Muscle of back (tissue), 11 donors: ENCODE results near the gene SLC25A10. TPM values are rescaled to one million over a fixed set of nuclear protein-coding genes. Genes with fewer than 3 reads are reported as not detected.
A peak's percentile ranks its signal among the peaks of the same experiment; 100 is the strongest.
"Not testable (repeated sequence)": the region's sequence is repeated elsewhere in the genome, so short reads cannot be mapped to it uniquely, and the experiment has no call there.

Experiments
- DNase-seq, 3 donors: peaks; one replicate each; pipeline versions ENCODE4 v3.0.0 to v3.0.0-alpha.2; 2013
- polyA plus RNA-seq, 10 donors: library from polyadenylated mRNA; unstranded; fragments of 120-200 nt; gene quantifications; one replicate each; pipeline ENCODE4 v1.2.1, GENCODE V29; 2013; ENCODE audit not compliant: insufficient read length in 10 of 10

SLC25A10 gene
- polyA plus RNA-seq, 10 donors, result 1.7 to 4.9 (median 3.7) TPM

GRCh38 chr17:81720267-81721071 lies 8.4 kb downstream of the SLC25A10 start:
- DNase-seq, result no peak

GRCh38 chr17:81722184-81723120 lies 10.4 kb downstream of the SLC25A10 start:
- no peak for DNase-seq

- DNase-seq, result no peak
Measured at GRCh38 chr17:81723651-81724209, 11.6 kb downstream of the SLC25A10 start.

GRCh38 chr17:81725439-81725838 lies 13.4 kb downstream of the SLC25A10 start:
- no peak for DNase-seq

GRCh38 chr17:81726004-81726403 lies 13.9 kb downstream of the SLC25A10 start:
- DNase-seq, result no peak

- no peak for DNase-seq
Measured at GRCh38 chr17:81727324-81728031, 15.4 kb downstream of the SLC25A10 start.

GRCh38 chr17:81733507-81734404 lies 21.7 kb downstream of the SLC25A10 start:
- peak; percentile 48 to 81 (median 68) for DNase-seq

- no peak for DNase-seq
Measured at GRCh38 chr17:81734405-81735263, 22.6 kb downstream of the SLC25A10 start.

- DNase-seq, result no peak
Measured at GRCh38 chr17:81735264-81736102, 23.4 kb downstream of the SLC25A10 start.

GRCh38 chr17:81737947-81738800 lies 26.1 kb downstream of the SLC25A10 start:
- no peak for DNase-seq

- no peak for DNase-seq
Measured at GRCh38 chr17:81738801-81739393, 26.8 kb downstream of the SLC25A10 start.

- DNase-seq, result not testable (repeated sequence)
Measured at GRCh38 chr17:81739593-81739992, 27.5 kb downstream of the SLC25A10 start.

- DNase-seq, result no peak
Measured at GRCh38 chr17:81740395-81740961, 28.4 kb downstream of the SLC25A10 start.

GRCh38 chr17:81741049-81741593 lies 29.0 kb downstream of the SLC25A10 start:
- DNase-seq, result no peak

- DNase-seq, result no peak
Measured at GRCh38 chr17:81741594-81742452, 29.7 kb downstream of the SLC25A10 start.
